Naive B cell (primary cell): Measurements from ENCODE around the gene NPNT. TPM values are rescaled to one million over a fixed set of nuclear protein-coding genes. Genes with fewer than 3 reads are reported as not detected.
"Not testable (repeated sequence)": the region's sequence is repeated elsewhere in the genome, so short reads cannot be mapped to it uniquely, and the experiment has no call there.

Source experiments
- ATAC-seq, 2 donors: fragments of 150-1000 bp; cut with Tn5 transposase; 2 replicates each; pipeline ENCODE4 v1.10.0; 2021; ENCODE audit warnings: low read depth in 2 of 2, mild to moderate bottlenecking in 2 of 2, moderate library complexity in 2 of 2
- DNase-seq: peaks from one replicate; pipeline ENCODE4 v3.0.0; 2022
- H3K27ac Mint-ChIP-seq, 6 donors: one replicate each; pipeline ENCODE4 v1.8.0; 2020 to 2022; ENCODE audit warnings: mild to moderate bottlenecking in 6 of 6, mixed read lengths in 6 of 6, moderate library complexity in 5 of 6, inconsistent platforms in 2 of 6
- H3K27me3 Mint-ChIP-seq, 3 donors: one replicate each; pipeline ENCODE4 v1.8.0; 2021 to 2022; ENCODE audit warnings: mixed read lengths in 3 of 3, mild to moderate bottlenecking in 1 of 3
- H3K36me3 Mint-ChIP-seq, 2 donors: one replicate each; pipeline ENCODE4 v1.8.0; 2020 to 2022; ENCODE audit warnings: mixed read lengths in 2 of 2, inconsistent platforms in 1 of 2, mild to moderate bottlenecking in 1 of 2
- H3K4me1 Mint-ChIP-seq, 3 donors: one replicate each; pipeline ENCODE4 v1.8.0; 2020 to 2022; ENCODE audit warnings: mixed read lengths in 3 of 3, inconsistent platforms in 1 of 3, mild to moderate bottlenecking in 1 of 3, moderate library complexity in 1 of 3
- H3K4me3 Mint-ChIP-seq, 8 donors: one replicate each; pipeline ENCODE4 v1.8.0; 2020 to 2022; ENCODE audit warnings: mild to moderate bottlenecking in 8 of 8, mixed read lengths in 8 of 8, moderate library complexity in 8 of 8, inconsistent platforms in 2 of 8
- H3K9me3 Mint-ChIP-seq, 7 donors: one replicate each; pipeline ENCODE4 v1.8.0; 2020 to 2022; ENCODE audit warnings: mixed read lengths in 7 of 7, mild to moderate bottlenecking in 5 of 7, inconsistent platforms in 2 of 7, moderate library complexity in 1 of 7
- polyA plus RNA-seq, 6 donors: library from polyadenylated mRNA; unstranded; fragments of 300-500 nt; fragmentation: Illumina TruSeq; gene quantifications; one replicate each; pipeline ENCODE4 v1.2.3, GENCODE V29; 2021; ENCODE audit warnings: low read depth in 6 of 6

The NPNT gene
- not detected for polyA plus RNA-seq

- H3K27me3 Mint-ChIP-seq, result peaks cover 69 to 72% (median 69%) of the 10 kb centered on the region in 3 donors
Observed at GRCh38 chr4:105894660-105895582, at the start of gene NPNT. Gene NPNT, plus strand, starts transcription at chr4:105895471. Its CDS starts 182 bp downstream, at chr4:105895653.

GRCh38 chr4:105845559-105845958 is 49.7 kb upstream of the NPNT start:
- Mint-ChIP-seq H3K36me3 (peaks cover 0 to 16% of the 10 kb centered on the region in 2 donors), H3K9me3 (no peaks in the 10 kb centered on the region), H3K27ac (no peak overlapping the region), H3K4me3 (no peak overlapping the region), H3K27me3 (no peaks in the 10 kb centered on the region), H3K4me1 (no peaks in the 10 kb centered on the region)
- DNase-seq, result no peak
- ATAC-seq, result no peak

More at GRCh38 chr4:105894660-105895582, at the start of gene NPNT:
- DNase-seq (no peak), ATAC-seq (no peak)
- Mint-ChIP-seq H3K4me3 (peak within 1 kb of the TSS in 4 of 8 donors; percentile 7 to 76 (median 22)), H3K4me1 (peaks cover 4 to 9% (median 5%) of the 10 kb centered on the region in 3 donors), H3K27ac (no peak within 1 kb of the TSS), H3K36me3 (peaks cover 0 to 7% of the 10 kb centered on the region in 2 donors), H3K9me3 (peaks cover 0 to 7% (median 3%) of the 10 kb centered on the region in 7 donors)

- not testable (repeated sequence) for DNase-seq, H3K27me3 Mint-ChIP-seq, H3K4me3 Mint-ChIP-seq, H3K27ac Mint-ChIP-seq, H3K4me1 Mint-ChIP-seq, ATAC-seq
- Mint-ChIP-seq H3K36me3 (peaks cover 0 to 16% of the 10 kb centered on the region in 2 donors), H3K9me3 (peaks cover 0 to 14% (median 3%) of the 10 kb centered on the region in 7 donors)
Observed at GRCh38 chr4:105848359-105848758, 46.9 kb upstream of the NPNT start.

- no peaks in the 10 kb centered on the region for H3K4me1 Mint-ChIP-seq
- H3K27me3 Mint-ChIP-seq, result no peaks in the 10 kb centered on the region
- peaks cover 13 to 23% of the 10 kb centered on the region in 2 donors for H3K36me3 Mint-ChIP-seq
- DNase-seq, result no peak
- no peak overlapping the region for H3K4me3 Mint-ChIP-seq
- H3K27ac Mint-ChIP-seq, result no peak overlapping the region
- no peak for ATAC-seq
- H3K9me3 Mint-ChIP-seq, result peaks cover 0 to 38% (median 21%) of the 10 kb centered on the region in 7 donors
Observed at GRCh38 chr4:105851196-105851595, 44.1 kb upstream of the NPNT start.

- peak overlapping the region in 1 of 8 donors; percentile 62 for H3K4me3 Mint-ChIP-seq
- peaks cover 0 to 45% (median 25%) of the 10 kb centered on the region in 7 donors for H3K9me3 Mint-ChIP-seq
- peaks cover 22 to 23% of the 10 kb centered on the region in 2 donors for H3K36me3 Mint-ChIP-seq
- H3K27ac Mint-ChIP-seq, ATAC-seq, DNase-seq, H3K4me1 Mint-ChIP-seq, H3K27me3 Mint-ChIP-seq: not testable (repeated sequence)
Observed at GRCh38 chr4:105852230-105852629, 43.0 kb upstream of the NPNT start.

- no peak for DNase-seq
- H3K36me3 Mint-ChIP-seq, result peaks cover 12 to 32% of the 10 kb centered on the region in 2 donors
- no peaks in the 10 kb centered on the region for H3K4me1 Mint-ChIP-seq
- no peak overlapping the region for H3K27ac Mint-ChIP-seq
- no peak overlapping the region for H3K4me3 Mint-ChIP-seq
- peaks cover 14 to 79% (median 41%) of the 10 kb centered on the region in 7 donors for H3K9me3 Mint-ChIP-seq
- no peak for ATAC-seq
- no peaks in the 10 kb centered on the region for H3K27me3 Mint-ChIP-seq
Observed at GRCh38 chr4:105858466-105859040, 36.7 kb upstream of the NPNT start.

GRCh38 chr4:105859233-105859632 is 36.0 kb upstream of the NPNT start:
- DNase-seq (no peak), ATAC-seq (no peak)
- peaks cover 12 to 32% of the 10 kb centered on the region in 2 donors for H3K36me3 Mint-ChIP-seq
- no peaks in the 10 kb centered on the region for H3K4me1 Mint-ChIP-seq
- H3K27ac Mint-ChIP-seq, result no peak overlapping the region
- H3K4me3 Mint-ChIP-seq, result no peak overlapping the region
- H3K27me3 Mint-ChIP-seq, result no peaks in the 10 kb centered on the region
- H3K9me3 Mint-ChIP-seq, result peaks cover 14 to 72% (median 47%) of the 10 kb centered on the region in 7 donors

GRCh38 chr4:105870963-105871362 is 24.3 kb upstream of the NPNT start:
- H3K27me3 Mint-ChIP-seq, result no peaks in the 10 kb centered on the region

GRCh38 chr4:105871997-105872396 is 23.3 kb upstream of the NPNT start:
- Mint-ChIP-seq H3K36me3 (no peaks in the 10 kb centered on the region), H3K4me1 (peaks cover 4 to 5% (median 4%) of the 10 kb centered on the region in 3 donors), H3K4me3 (no peak overlapping the region), H3K27ac (no peak overlapping the region), H3K27me3 (no peaks in the 10 kb centered on the region), H3K9me3 (peaks cover 0 to 6% (median 0%) of the 10 kb centered on the region in 7 donors)
- ATAC-seq (no peak), DNase-seq (no peak)

More at GRCh38 chr4:105870963-105871362, 24.3 kb upstream of the NPNT start:
- Mint-ChIP-seq H3K36me3 (no peaks in the 10 kb centered on the region), H3K4me1 (peaks cover 4 to 5% (median 4%) of the 10 kb centered on the region in 3 donors), H3K4me3 (no peak overlapping the region), H3K9me3 (peaks cover 0 to 6% (median 0%) of the 10 kb centered on the region in 7 donors), H3K27ac (no peak overlapping the region)
- ATAC-seq (no peak), DNase-seq (no peak)

- peaks cover 4 to 5% (median 4%) of the 10 kb centered on the region in 3 donors for H3K4me1 Mint-ChIP-seq
- no peaks in the 10 kb centered on the region for H3K27me3 Mint-ChIP-seq
- no peak overlapping the region for H3K27ac Mint-ChIP-seq
- DNase-seq, result no peak
- peaks cover 0 to 4% (median 0%) of the 10 kb centered on the region in 7 donors for H3K9me3 Mint-ChIP-seq
- ATAC-seq, result no peak
- H3K4me3 Mint-ChIP-seq, result no peak overlapping the region
- no peaks in the 10 kb centered on the region for H3K36me3 Mint-ChIP-seq
Observed at GRCh38 chr4:105875233-105875632, 20.0 kb upstream of the NPNT start.

GRCh38 chr4:105878668-105879067 is 16.6 kb upstream of the NPNT start:
- Mint-ChIP-seq H3K4me3 (no peak overlapping the region), H3K27ac (no peak overlapping the region), H3K9me3 (peaks cover 0 to 4% (median 0%) of the 10 kb centered on the region in 7 donors), H3K4me1 (no peaks in the 10 kb centered on the region), H3K27me3 (peaks cover 0 to 10% (median 4%) of the 10 kb centered on the region in 3 donors), H3K36me3 (no peaks in the 10 kb centered on the region)
- ATAC-seq (no peak), DNase-seq (no peak)

- Mint-ChIP-seq H3K27ac (no peak overlapping the region), H3K4me1 (no peaks in the 10 kb centered on the region), H3K4me3 (no peak overlapping the region), H3K9me3 (peaks cover 0 to 20% (median 7%) of the 10 kb centered on the region in 7 donors), H3K36me3 (no peaks in the 10 kb centered on the region), H3K27me3 (peaks cover 11 to 24% (median 15%) of the 10 kb centered on the region in 3 donors)
- DNase-seq (no peak), ATAC-seq (no peak)
Observed at GRCh38 chr4:105887508-105887907, 7.8 kb upstream of the NPNT start.

- Mint-ChIP-seq H3K27me3 (peaks cover 64 to 78% (median 72%) of the 10 kb centered on the region in 3 donors), H3K9me3 (peaks cover 0 to 7% (median 2%) of the 10 kb centered on the region in 7 donors), H3K36me3 (peaks cover 0 to 7% of the 10 kb centered on the region in 2 donors), H3K4me1 (peaks cover 4 to 9% (median 5%) of the 10 kb centered on the region in 3 donors), H3K27ac (no peak overlapping the region), H3K4me3 (peak overlapping the region in 4 of 8 donors; percentile 7 to 76 (median 22))
- ATAC-seq (no peak), DNase-seq (no peak)
Observed at GRCh38 chr4:105895583-105896460, 551 bp downstream of the NPNT start.
